ENCODE data around the gene CISD1. TPM values are rescaled to one million over a fixed set of nuclear protein-coding genes. Genes with fewer than 3 reads are reported as not detected.

Gene CISD1
- total RNA-seq, 3 donors from 2014 or later: 40.5 to 50.4 (median 48.4) TPM

GRCh38 chr10:58267713-58268453 lies 1.1 kb upstream of the CISD1 start, which contains the start of gene IPMK:
IPMK (minus strand) TSS chr10:58267894; CDS start chr10:58267611, 283 bp downstream.
- DNase-seq (peak; percentile 93 to 98 (median 98)), ATAC-seq (peak; percentile 84)
- Histone ChIP-seq H3K36me3 (ENCODE audit: low read depth) (no peaks in the 10 kb centered on the region), H3K4me1 (ENCODE audit: low read depth) (peaks cover 9% of the 10 kb centered on the region), H3K9me3 (no peaks in the 10 kb centered on the region), H3K4me3 (peak within 1 kb of the TSS; percentile 80)
- intact Hi-C loops (cut with DNase I, micrococcal nuclease): no loop called here
- TF ChIP-seq, protein P1, sequence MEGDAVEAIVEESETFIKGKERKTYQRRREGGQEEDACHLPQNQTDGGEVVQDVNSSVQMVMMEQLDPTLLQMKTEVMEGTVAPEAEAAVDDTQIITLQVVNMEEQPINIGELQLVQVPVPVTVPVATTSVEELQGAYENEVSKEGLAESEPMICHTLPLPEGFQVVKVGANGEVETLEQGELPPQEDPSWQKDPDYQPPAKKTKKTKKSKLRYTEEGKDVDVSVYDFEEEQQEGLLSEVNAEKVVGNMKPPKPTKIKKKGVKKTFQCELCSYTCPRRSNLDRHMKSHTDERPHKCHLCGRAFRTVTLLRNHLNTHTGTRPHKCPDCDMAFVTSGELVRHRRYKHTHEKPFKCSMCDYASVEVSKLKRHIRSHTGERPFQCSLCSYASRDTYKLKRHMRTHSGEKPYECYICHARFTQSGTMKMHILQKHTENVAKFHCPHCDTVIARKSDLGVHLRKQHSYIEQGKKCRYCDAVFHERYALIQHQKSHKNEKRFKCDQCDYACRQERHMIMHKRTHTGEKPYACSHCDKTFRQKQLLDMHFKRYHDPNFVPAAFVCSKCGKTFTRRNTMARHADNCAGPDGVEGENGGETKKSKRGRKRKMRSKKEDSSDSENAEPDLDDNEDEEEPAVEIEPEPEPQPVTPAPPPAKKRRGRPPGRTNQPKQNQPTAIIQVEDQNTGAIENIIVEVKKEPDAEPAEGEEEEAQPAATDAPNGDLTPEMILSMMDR (IDR thresholded peaks at IDR 0.05): no peak

DNA sequence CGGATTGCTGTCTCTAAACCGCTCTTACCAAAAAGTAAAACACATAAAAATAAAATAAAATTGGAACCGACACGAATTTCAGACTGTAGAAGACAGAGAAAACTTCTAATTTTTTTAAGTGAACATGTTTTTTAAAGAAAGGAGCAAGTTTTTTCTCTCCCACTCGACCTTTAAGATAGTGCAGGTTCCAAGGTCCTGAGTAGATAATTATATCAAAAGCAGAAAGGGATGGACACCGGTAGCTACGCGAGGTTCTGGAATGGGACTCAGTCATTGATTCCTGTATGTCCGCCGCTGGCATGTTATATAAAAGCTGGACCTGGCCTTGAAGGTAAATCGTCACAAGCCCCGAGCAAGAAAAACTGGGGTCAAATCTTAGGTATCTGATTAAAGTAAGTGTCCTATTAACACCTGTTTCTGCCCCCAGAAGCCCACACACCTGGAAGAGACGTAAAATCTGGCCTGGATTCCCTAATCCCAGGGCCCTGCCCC lies 462 bp upstream of the CISD1 start:
- Histone ChIP-seq H3K36me3 (ENCODE audit: low read depth) (no peaks in the 10 kb centered on the region), H3K4me3 (peak overlapping the region; percentile 80), H3K9me3 (no peaks in the 10 kb centered on the region), H3K4me1 (ENCODE audit: low read depth) (peaks cover 9% of the 10 kb centered on the region)
- ATAC-seq (peak; percentile 3), DNase-seq (no peak)
- intact Hi-C loops (cut with DNase I, micrococcal nuclease): no loop called here
- TF ChIP-seq, protein P1 (IDR thresholded peaks at IDR 0.05): no peak

DNA sequence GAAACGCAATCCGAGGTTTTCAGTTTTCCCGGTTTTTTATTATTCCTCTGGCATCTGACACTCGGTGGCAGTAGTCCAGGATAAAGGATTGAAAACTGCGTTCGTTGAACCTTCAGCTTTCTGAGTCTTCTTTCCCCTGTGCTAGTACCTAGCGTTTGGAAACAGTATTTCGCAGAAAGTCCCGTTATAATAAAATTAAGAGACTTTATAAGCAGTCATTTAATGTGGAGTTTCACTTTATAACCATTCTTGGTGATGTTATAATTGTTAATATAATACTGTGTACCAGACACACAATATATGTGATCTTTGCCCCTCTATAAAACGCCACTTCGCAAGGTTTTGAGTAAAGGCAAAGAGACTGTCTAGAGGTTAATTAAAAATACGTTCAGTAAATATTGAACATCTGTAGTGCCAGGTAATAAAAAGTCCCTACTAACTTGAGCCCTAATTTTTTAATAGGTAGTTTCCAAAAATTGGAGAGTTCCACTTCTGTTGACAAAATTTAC lies 874 bp downstream of the CISD1 start:
- ATAC-seq: no peak
- Histone ChIP-seq H3K9me3 (no peaks in the 10 kb centered on the region), H3K4me3 (peak overlapping the region; percentile 31), H3K4me1 (ENCODE audit: low read depth) (peaks cover 14% of the 10 kb centered on the region), H3K36me3 (ENCODE audit: low read depth) (no peaks in the 10 kb centered on the region)
- peak in 1 of 3 donors; percentile 22 for DNase-seq
- TF ChIP-seq, protein P1 (IDR thresholded peaks at IDR 0.05): no peak
- intact Hi-C loops (cut with DNase I, micrococcal nuclease): no loop called here

DNA sequence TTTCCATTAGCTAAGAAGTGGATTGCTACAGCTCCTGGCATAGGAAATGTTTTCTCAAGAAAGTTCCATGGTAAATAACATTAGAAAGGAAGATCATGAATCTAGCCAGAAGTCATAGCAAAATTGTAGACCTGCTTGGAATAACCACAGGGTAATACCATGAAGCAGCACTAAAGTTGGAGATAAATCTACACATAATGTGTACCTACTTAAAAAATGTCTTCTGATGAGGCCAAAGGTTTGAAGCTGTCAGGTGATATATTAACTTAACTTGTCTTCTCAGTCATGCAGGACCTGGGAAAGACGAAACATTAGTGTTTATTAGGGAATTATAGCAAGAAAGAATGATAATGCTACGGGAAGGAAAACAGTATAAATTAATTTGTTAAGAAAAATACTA lies 6.3 kb downstream of the CISD1 start:
- peak; percentile 67 for ATAC-seq
- intact Hi-C loops (cut with DNase I, micrococcal nuclease): no loop called here
- Histone ChIP-seq H3K4me3 (no peak overlapping the region), H3K36me3 (ENCODE audit: low read depth) (no peaks in the 10 kb centered on the region), H3K9me3 (no peaks in the 10 kb centered on the region), H3K4me1 (ENCODE audit: low read depth) (peaks cover 6% of the 10 kb centered on the region)
- DNase-seq: no peak
- TF ChIP-seq, protein P1 (IDR thresholded peaks at IDR 0.05): no peak

- TF ChIP-seq, protein P1 (IDR thresholded peaks at IDR 0.05): no peak
- intact Hi-C loops (cut with DNase I, micrococcal nuclease): no loop called here
- DNase-seq (no peak), ATAC-seq (no peak)
- peaks cover 6% of the 10 kb centered on the region for H3K4me1 ChIP-seq (ENCODE audit: low read depth)
- H3K9me3 ChIP-seq: no peaks in the 10 kb centered on the region
- no peaks in the 10 kb centered on the region for H3K36me3 ChIP-seq (ENCODE audit: low read depth)
- no peak overlapping the region for H3K4me3 ChIP-seq
These were observed 6.9 kb downstream of the CISD1 start for GRCh38 chr10:58275908-58276307.

Data from mucosa of descending colon (tissue), 3 donors.